ENCODE measurements around the gene KDM2B. TPM values are rescaled to one million over a fixed set of nuclear protein-coding genes. Genes with fewer than 3 reads are reported as not detected.

The KDM2B gene
- total and polyA plus RNA-seq, 7 experiments from 2014 or later, result 12.6 to 91.7 (median 76.1) TPM

DNA sequence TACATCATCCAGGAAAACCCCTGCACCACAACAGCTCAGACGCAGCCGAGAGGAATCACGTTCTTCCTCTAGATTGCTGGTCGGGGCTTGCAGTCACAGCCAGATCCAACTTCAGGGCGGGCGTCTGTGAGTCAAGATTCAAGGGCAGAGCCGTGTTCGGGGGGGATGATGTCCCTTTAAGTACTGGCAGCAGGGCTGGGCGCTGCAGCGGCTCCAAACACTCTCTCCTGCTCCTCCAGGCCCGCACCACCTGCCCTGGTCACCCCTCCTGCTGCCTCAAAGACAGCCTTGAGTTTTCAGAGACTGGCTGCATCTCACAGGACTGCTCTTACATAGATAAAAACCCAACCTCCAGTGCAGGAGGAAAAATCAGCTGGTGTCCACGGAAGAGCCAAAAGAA, 68.3 kb downstream of the KDM2B start:
- peaks cover 0 to 55% (median 10%) of the 10 kb centered on the region in 3 experiments for H3K36me3 ChIP-seq (ENCODE audit: control insufficient read depth in 2 of 3, insufficient read depth in 3 of 3, low read length in 3 of 3)
- ChIA-PET POLR2A (no interaction called here), CTCF (interaction anchor here (0.5 to 0.6 kb wide), 3 partner anchors 11 to 22 kb away, joined by 3 to 6 read pairs (median 3); no protein-coding TSS in a partner anchor)

GRCh38 chr12:121511916-121512315, 68.9 kb downstream of the KDM2B start:
- peak overlapping the region in 3 of 9 donors; percentile 19 to 59 (median 53) for H3K27ac Mint-ChIP-seq
- Histone ChIP-seq H3K4me1 (ENCODE audit: control insufficient read depth in 2 of 2, insufficient read depth in 2 of 2, low read length in 2 of 2) (peaks cover 0 to 9% of the 10 kb centered on the region in 2 donors), H3K27me3 (ENCODE audit: control insufficient read depth in 2 of 2, insufficient read depth in 2 of 2, low read length in 2 of 2) (no peaks in the 10 kb centered on the region), H3K27ac (ENCODE audit: low read depth, low read length) (no peak overlapping the region), H3K9me3 (ENCODE audit: control insufficient read depth in 2 of 3, low read length in 3 of 3) (no peaks in the 10 kb centered on the region), H3K36me3 (ENCODE audit: control insufficient read depth in 2 of 3, insufficient read depth in 3 of 3, low read length in 3 of 3) (peaks cover 0 to 61% (median 10%) of the 10 kb centered on the region in 3 experiments), H3K4me3 (ENCODE audit: low read length) (no peak overlapping the region)
- H3K4me1 Mint-ChIP-seq, result peaks cover 5 to 19% (median 9%) of the 10 kb centered on the region in 7 donors
- ChIA-PET POLR2A (interaction anchor here (1.2 kb wide), 1 partner anchor 11 kb away, joined by 3 read pairs; no protein-coding TSS in a partner anchor), CTCF (interaction anchor here (0.6 kb wide), 1 partner anchor 16 kb away, joined by 3 read pairs; no protein-coding TSS in a partner anchor)
- H3K4me3 Mint-ChIP-seq, result no peak overlapping the region
- peaks cover 6 to 25% (median 8%) of the 10 kb centered on the region in 5 donors for H3K36me3 Mint-ChIP-seq
- intact Hi-C loops (cut with micrococcal nuclease), result no loop called here
- DNase-seq (no peak), ATAC-seq (no peak)
- peaks cover 0 to 1% (median 0%) of the 10 kb centered on the region in 11 donors for H3K9me3 Mint-ChIP-seq
- H3K27me3 Mint-ChIP-seq, result no peaks in the 10 kb centered on the region

More for the DNA sequence above, 68.3 kb downstream of the KDM2B start:
- Histone ChIP-seq H3K4me1 (ENCODE audit: control insufficient read depth in 2 of 2, insufficient read depth in 2 of 2, low read length in 2 of 2) (peaks cover 0 to 9% of the 10 kb centered on the region in 2 donors), H3K4me3 (ENCODE audit: low read length) (no peak overlapping the region), H3K9me3 (ENCODE audit: control insufficient read depth in 2 of 3, low read length in 3 of 3) (no peaks in the 10 kb centered on the region), H3K27ac (ENCODE audit: low read depth, low read length) (no peak overlapping the region), H3K27me3 (ENCODE audit: control insufficient read depth in 2 of 2, insufficient read depth in 2 of 2, low read length in 2 of 2) (no peaks in the 10 kb centered on the region)
- H3K27me3 Mint-ChIP-seq, result no peaks in the 10 kb centered on the region
- no peak overlapping the region for H3K4me3 Mint-ChIP-seq
- peaks cover 5 to 19% (median 9%) of the 10 kb centered on the region in 7 donors for H3K4me1 Mint-ChIP-seq
- H3K36me3 Mint-ChIP-seq, result peaks cover 4 to 25% (median 8%) of the 10 kb centered on the region in 5 donors
- H3K27ac Mint-ChIP-seq, result peak overlapping the region in 4 of 9 donors; percentile 33 to 55 (median 46)
- no peak for ATAC-seq
- peaks cover 0 to 1% (median 0%) of the 10 kb centered on the region in 11 donors for H3K9me3 Mint-ChIP-seq
- intact Hi-C loops (cut with micrococcal nuclease), result no loop called here
- no peak for DNase-seq

GRCh38 chr12:121509339-121509738, 71.5 kb downstream of the KDM2B start:
- peaks cover 0 to 1% (median 0%) of the 10 kb centered on the region in 11 donors for H3K9me3 Mint-ChIP-seq
- DNase-seq (no peak), ATAC-seq (no peak)
- ChIA-PET POLR2A (interaction anchor here (0.7 kb wide), 1 partner anchor 67 kb away, joined by 3 read pairs; no protein-coding TSS in a partner anchor), CTCF (no interaction called here)
- no peaks in the 10 kb centered on the region for H3K27me3 Mint-ChIP-seq
- peak overlapping the region in 1 of 9 donors; percentile 32 for H3K27ac Mint-ChIP-seq
- intact Hi-C loops (cut with micrococcal nuclease), result no loop called here
- no peak overlapping the region for H3K4me3 Mint-ChIP-seq
- Histone ChIP-seq H3K9me3 (ENCODE audit: control insufficient read depth in 2 of 3, low read length in 3 of 3) (no peaks in the 10 kb centered on the region), H3K4me3 (ENCODE audit: low read length) (no peak overlapping the region), H3K36me3 (ENCODE audit: control insufficient read depth in 2 of 3, insufficient read depth in 3 of 3, low read length in 3 of 3) (peaks cover 0 to 64% (median 10%) of the 10 kb centered on the region in 3 experiments), H3K4me1 (ENCODE audit: control insufficient read depth in 2 of 2, insufficient read depth in 2 of 2, low read length in 2 of 2) (peaks cover 0 to 5% of the 10 kb centered on the region in 2 donors), H3K27ac (ENCODE audit: low read depth, low read length) (no peak overlapping the region), H3K27me3 (ENCODE audit: control insufficient read depth in 2 of 2, insufficient read depth in 2 of 2, low read length in 2 of 2) (no peaks in the 10 kb centered on the region)
- H3K4me1 Mint-ChIP-seq, result peaks cover 4 to 10% (median 6%) of the 10 kb centered on the region in 7 donors
- H3K36me3 Mint-ChIP-seq, result peaks cover 1 to 25% (median 8%) of the 10 kb centered on the region in 5 donors

- H3K36me3 ChIP-seq (ENCODE audit: control insufficient read depth in 2 of 3, insufficient read depth in 3 of 3, low read length in 3 of 3), result peaks cover 0 to 63% (median 10%) of the 10 kb centered on the region in 3 experiments
- no peaks in the 10 kb centered on the region for H3K27me3 ChIP-seq (ENCODE audit: control insufficient read depth in 2 of 2, insufficient read depth in 2 of 2, low read length in 2 of 2)
- intact Hi-C loops (cut with micrococcal nuclease), result no loop called here
- H3K9me3 ChIP-seq (ENCODE audit: control insufficient read depth in 2 of 3, low read length in 3 of 3), result no peaks in the 10 kb centered on the region
- ATAC-seq, result no peak
- H3K4me1 ChIP-seq (ENCODE audit: control insufficient read depth in 2 of 2, insufficient read depth in 2 of 2, low read length in 2 of 2), result no peaks in the 10 kb centered on the region
- H3K27ac ChIP-seq (ENCODE audit: low read depth, low read length), result no peak overlapping the region
- no peak overlapping the region for H3K4me3 ChIP-seq (ENCODE audit: low read length)
- H3K36me3 Mint-ChIP-seq, result peaks cover 1 to 25% (median 8%) of the 10 kb centered on the region in 5 donors
- peaks cover 0 to 1% (median 0%) of the 10 kb centered on the region in 11 donors for H3K9me3 Mint-ChIP-seq
- CTCF ChIA-PET, result no interaction called here
- H3K27ac Mint-ChIP-seq, result peak overlapping the region in 5 of 9 donors; percentile 18 to 52 (median 32)
- H3K4me3 Mint-ChIP-seq, result no peak overlapping the region
- POLR2A ChIA-PET, result no interaction called here
- peaks cover 0 to 8% (median 3%) of the 10 kb centered on the region in 7 donors for H3K4me1 Mint-ChIP-seq
- DNase-seq, result no peak
- no peaks in the 10 kb centered on the region for H3K27me3 Mint-ChIP-seq
Observed at GRCh38 chr12:121508533-121508932, 72.3 kb downstream of the KDM2B start.

DNA sequence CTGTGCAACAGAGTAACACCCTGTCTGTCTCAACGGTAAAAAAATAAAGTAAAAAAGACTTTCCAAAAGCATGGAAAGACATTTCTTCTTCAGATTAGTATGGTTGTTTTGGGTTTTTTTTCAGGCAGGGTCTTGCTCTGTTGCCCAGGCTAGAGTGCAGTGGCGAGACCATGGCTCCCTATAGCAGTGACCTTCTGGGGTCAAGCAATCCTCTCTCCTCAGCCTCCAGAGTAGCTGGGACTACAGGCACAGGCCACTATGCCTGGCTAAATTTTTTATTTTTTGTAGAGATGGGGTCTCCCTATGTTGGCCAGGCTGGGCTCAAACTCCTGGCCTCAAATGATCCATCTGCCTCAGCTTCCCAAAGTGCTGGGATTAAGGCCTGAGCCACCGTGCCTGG, 72.8 kb downstream of the KDM2B start:
- H3K36me3 ChIP-seq (ENCODE audit: control insufficient read depth in 2 of 3, insufficient read depth in 3 of 3, low read length in 3 of 3), result peaks cover 0 to 57% (median 10%) of the 10 kb centered on the region in 3 experiments
- CTCF ChIA-PET, result no interaction called here
- no peak for ATAC-seq

DNA sequence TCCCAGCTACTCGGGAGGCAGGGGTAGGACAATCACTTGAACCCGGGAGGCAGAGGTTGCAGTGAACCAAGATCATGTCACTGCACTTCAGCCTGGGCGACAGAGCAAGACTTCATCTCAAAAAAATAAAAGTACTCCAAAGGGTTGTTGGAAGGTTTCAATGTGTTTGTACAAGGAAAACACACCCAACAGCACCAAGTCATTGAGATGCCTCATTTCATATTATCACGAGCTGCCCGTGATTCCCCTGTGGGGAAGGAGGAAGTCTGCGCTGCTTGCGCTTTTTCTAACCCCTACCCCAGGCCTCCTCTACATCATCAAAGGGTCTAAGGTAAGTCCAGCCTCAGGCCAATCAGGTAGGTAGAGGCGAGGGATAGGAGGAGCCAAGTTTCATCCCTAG, 73.6 kb downstream of the KDM2B start:
- Mint-ChIP-seq H3K27ac (peak overlapping the region in 5 of 9 donors; percentile 10 to 65 (median 28)), H3K9me3 (peaks cover 0 to 1% (median 0%) of the 10 kb centered on the region in 11 donors), H3K27me3 (no peaks in the 10 kb centered on the region), H3K36me3 (peaks cover 1 to 24% (median 7%) of the 10 kb centered on the region in 5 donors), H3K4me3 (no peak overlapping the region), H3K4me1 (peaks cover 0 to 11% (median 4%) of the 10 kb centered on the region in 7 donors)
- DNase-seq, result no peak
- no peaks in the 10 kb centered on the region for H3K9me3 ChIP-seq (ENCODE audit: control insufficient read depth in 2 of 3, low read length in 3 of 3)
- no peak for ATAC-seq
- no peak overlapping the region for H3K4me3 ChIP-seq (ENCODE audit: low read length)
- CTCF ChIA-PET, result interaction anchor here (0.6 to 1.0 kb wide), 3 partner anchors 13 to 171 kb away, joined by 3 to 6 read pairs (median 3); no protein-coding TSS in a partner anchor
- no peaks in the 10 kb centered on the region for H3K27me3 ChIP-seq (ENCODE audit: control insufficient read depth in 2 of 2, insufficient read depth in 2 of 2, low read length in 2 of 2)
- peaks cover 0 to 50% (median 10%) of the 10 kb centered on the region in 3 experiments for H3K36me3 ChIP-seq (ENCODE audit: control insufficient read depth in 2 of 3, insufficient read depth in 3 of 3, low read length in 3 of 3)
- no peaks in the 10 kb centered on the region for H3K4me1 ChIP-seq (ENCODE audit: control insufficient read depth in 2 of 2, insufficient read depth in 2 of 2, low read length in 2 of 2)
- POLR2A ChIA-PET, result interaction anchor here (0.6 kb wide), 2 partner anchors 8 to 23 kb away, joined by 3 to 4 read pairs; no protein-coding TSS in a partner anchor
- intact Hi-C loops (cut with micrococcal nuclease), result no loop called here
- H3K27ac ChIP-seq (ENCODE audit: low read depth, low read length), result no peak overlapping the region

More for the DNA sequence above, 72.8 kb downstream of the KDM2B start:
- no peak overlapping the region for H3K4me3 Mint-ChIP-seq
- H3K4me1 Mint-ChIP-seq, result peaks cover 0 to 10% (median 4%) of the 10 kb centered on the region in 7 donors
- peaks cover 3 to 25% (median 8%) of the 10 kb centered on the region in 5 donors for H3K36me3 Mint-ChIP-seq
- intact Hi-C loops (cut with micrococcal nuclease), result no loop called here
- no peak overlapping the region for H3K27ac ChIP-seq (ENCODE audit: low read depth, low read length)
- peak overlapping the region in 3 of 9 donors; percentile 21 to 52 (median 33) for H3K27ac Mint-ChIP-seq
- POLR2A ChIA-PET, result no interaction called here
- DNase-seq, result no peak
- H3K9me3 Mint-ChIP-seq, result peaks cover 0 to 1% (median 0%) of the 10 kb centered on the region in 11 donors
- no peaks in the 10 kb centered on the region for H3K9me3 ChIP-seq (ENCODE audit: control insufficient read depth in 2 of 3, low read length in 3 of 3)
- H3K27me3 Mint-ChIP-seq, result no peaks in the 10 kb centered on the region
- no peaks in the 10 kb centered on the region for H3K4me1 ChIP-seq (ENCODE audit: control insufficient read depth in 2 of 2, insufficient read depth in 2 of 2, low read length in 2 of 2)
- H3K27me3 ChIP-seq (ENCODE audit: control insufficient read depth in 2 of 2, insufficient read depth in 2 of 2, low read length in 2 of 2), result no peaks in the 10 kb centered on the region
- no peak overlapping the region for H3K4me3 ChIP-seq (ENCODE audit: low read length)

All from naive thymus-derived CD4-positive, alpha-beta T cell (primary cell).